ENCODE results near the gene CTDP1.
A peak's percentile ranks its signal among the peaks of the same experiment; 100 is the strongest.

CTDP1 gene

GRCh38 chr18:79797518-79798345, 118.1 kb downstream of the CTDP1 start, which contains the start of gene KCNG2:
Gene KCNG2 (plus strand): TSS chr18:79797938. CDS start chr18:79863668, 65,730 bp downstream.
- no peak within 1 kb of the TSS for H3K4me3 ChIP-seq (ENCODE audit: low read depth, low read length)
- no peak for DNase-seq (ENCODE audit: low read depth, low spot score)
- in situ Hi-C loops (cut with HindIII; ENCODE audit: low sequenced_read_pairs), result no loop called here
- peak; percentile 8 for TF ChIP-seq CTCF (IDR thresholded peaks at IDR 0.05; ENCODE audit: low read depth, low read length)

GRCh38 chr18:79798346-79798998, 118.9 kb downstream of the CTDP1 start:
- DNase-seq (ENCODE audit: low read depth, low spot score), result no peak
- H3K4me3 ChIP-seq (ENCODE audit: low read depth, low read length), result no peak overlapping the region
- in situ Hi-C loops (cut with HindIII; ENCODE audit: low sequenced_read_pairs), result no loop called here
- TF ChIP-seq CTCF (IDR thresholded peaks at IDR 0.05; ENCODE audit: low read depth, low read length), result no peak

- no peak overlapping the region for H3K4me3 ChIP-seq (ENCODE audit: low read depth, low read length)
- DNase-seq (ENCODE audit: low read depth, low spot score), result no peak
- in situ Hi-C loops (cut with HindIII; ENCODE audit: low sequenced_read_pairs), result no loop called here
- no peak for TF ChIP-seq CTCF (IDR thresholded peaks at IDR 0.05; ENCODE audit: low read depth, low read length)
Measured at GRCh38 chr18:79798999-79799370, 119.4 kb downstream of the CTDP1 start.

GRCh38 chr18:79799619-79800370, 120.2 kb downstream of the CTDP1 start:
- no peak for TF ChIP-seq CTCF (IDR thresholded peaks at IDR 0.05; ENCODE audit: low read depth, low read length)
- in situ Hi-C loops (cut with HindIII; ENCODE audit: low sequenced_read_pairs), result no loop called here
- no peak overlapping the region for H3K4me3 ChIP-seq (ENCODE audit: low read depth, low read length)
- DNase-seq (ENCODE audit: low read depth, low spot score), result no peak

GRCh38 chr18:79800371-79801180, 121.0 kb downstream of the CTDP1 start:
- TF ChIP-seq CTCF (IDR thresholded peaks at IDR 0.05; ENCODE audit: low read depth, low read length), result no peak
- no peak overlapping the region for H3K4me3 ChIP-seq (ENCODE audit: low read depth, low read length)
- no peak for DNase-seq (ENCODE audit: low read depth, low spot score)
- in situ Hi-C loops (cut with HindIII; ENCODE audit: low sequenced_read_pairs), result no loop called here

GRCh38 chr18:79801217-79801616, 121.6 kb downstream of the CTDP1 start:
- in situ Hi-C loops (cut with HindIII; ENCODE audit: low sequenced_read_pairs), result no loop called here
- DNase-seq (ENCODE audit: low read depth, low spot score), result no peak
- H3K4me3 ChIP-seq (ENCODE audit: low read depth, low read length), result no peak overlapping the region
- no peak for TF ChIP-seq CTCF (IDR thresholded peaks at IDR 0.05; ENCODE audit: low read depth, low read length)

All from astrocyte of the spinal cord (primary cell).